Measurements from ENCODE around the gene DUS4L.

Gene DUS4L

GRCh38 chr7:107580716-107581383 lies 17.1 kb downstream of the DUS4L start:
- no peak for DNase-seq (ENCODE audit: low read depth)

DNA sequence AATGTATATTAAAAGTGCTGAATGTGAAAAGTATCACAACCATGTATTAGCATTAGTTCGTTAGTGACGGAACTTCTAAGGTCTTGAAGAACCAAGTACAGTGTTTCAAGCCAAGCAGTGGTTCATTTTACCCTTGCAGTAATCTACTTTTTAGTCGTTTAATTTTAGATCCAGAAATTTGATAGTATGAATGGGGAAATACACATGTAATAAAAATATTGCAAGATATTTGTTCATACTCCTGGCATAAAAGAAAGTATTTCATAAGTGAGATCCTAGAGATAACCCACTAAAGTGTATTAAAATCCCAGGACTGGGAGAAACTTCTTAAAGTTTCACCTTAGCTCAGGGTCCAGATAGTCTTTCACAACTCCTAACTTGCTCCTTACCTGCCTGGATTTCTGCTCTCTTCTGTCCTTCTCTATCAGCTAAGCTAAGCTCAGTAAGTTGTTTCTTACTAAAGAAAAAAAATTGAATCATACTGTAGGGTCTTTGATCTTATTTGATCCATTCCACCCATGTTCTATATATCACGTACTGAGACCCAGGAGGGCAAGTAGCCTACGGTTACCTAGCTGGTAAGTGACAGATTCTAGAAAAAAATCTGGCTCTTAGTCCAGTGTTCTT lies 17.7 kb downstream of the DUS4L start:
- DNase-seq (ENCODE audit: low read depth): no peak

DNA sequence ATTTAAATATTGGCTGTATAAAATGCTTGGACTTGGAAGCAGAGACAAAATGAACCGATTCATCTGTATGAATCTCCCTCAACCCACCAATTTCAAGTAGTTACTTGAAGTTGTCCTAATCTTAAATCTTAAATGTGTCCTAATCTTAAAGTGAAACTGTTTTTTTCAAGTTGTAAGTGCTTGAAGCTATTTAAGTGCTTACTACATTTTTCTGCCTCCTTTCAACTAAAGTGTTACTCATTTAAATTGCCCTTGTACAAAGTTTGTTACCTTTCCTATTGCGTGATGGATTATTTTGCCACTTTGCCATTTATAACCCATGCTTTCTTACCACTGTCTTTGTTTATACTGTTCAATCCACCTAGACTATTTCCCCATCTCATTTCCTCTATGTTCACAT lies 19.1 kb downstream of the DUS4L start:
- DNase-seq (ENCODE audit: low read depth): no peak

- no peak for DNase-seq (ENCODE audit: low read depth)
These were observed 20.9 kb downstream of the DUS4L start for GRCh38 chr7:107584716-107585115.

- no peak for DNase-seq (ENCODE audit: low read depth)
These were observed 24.9 kb downstream of the DUS4L start for GRCh38 chr7:107588529-107589130.

GRCh38 chr7:107591421-107591820 lies 27.6 kb downstream of the DUS4L start:
- no peak for DNase-seq (ENCODE audit: low read depth)

GRCh38 chr7:107592361-107593024 lies 28.7 kb downstream of the DUS4L start:
- no peak for DNase-seq (ENCODE audit: low read depth)

GRCh38 chr7:107593025-107593410 lies 29.2 kb downstream of the DUS4L start:
- no peak for DNase-seq (ENCODE audit: low read depth)

DNA sequence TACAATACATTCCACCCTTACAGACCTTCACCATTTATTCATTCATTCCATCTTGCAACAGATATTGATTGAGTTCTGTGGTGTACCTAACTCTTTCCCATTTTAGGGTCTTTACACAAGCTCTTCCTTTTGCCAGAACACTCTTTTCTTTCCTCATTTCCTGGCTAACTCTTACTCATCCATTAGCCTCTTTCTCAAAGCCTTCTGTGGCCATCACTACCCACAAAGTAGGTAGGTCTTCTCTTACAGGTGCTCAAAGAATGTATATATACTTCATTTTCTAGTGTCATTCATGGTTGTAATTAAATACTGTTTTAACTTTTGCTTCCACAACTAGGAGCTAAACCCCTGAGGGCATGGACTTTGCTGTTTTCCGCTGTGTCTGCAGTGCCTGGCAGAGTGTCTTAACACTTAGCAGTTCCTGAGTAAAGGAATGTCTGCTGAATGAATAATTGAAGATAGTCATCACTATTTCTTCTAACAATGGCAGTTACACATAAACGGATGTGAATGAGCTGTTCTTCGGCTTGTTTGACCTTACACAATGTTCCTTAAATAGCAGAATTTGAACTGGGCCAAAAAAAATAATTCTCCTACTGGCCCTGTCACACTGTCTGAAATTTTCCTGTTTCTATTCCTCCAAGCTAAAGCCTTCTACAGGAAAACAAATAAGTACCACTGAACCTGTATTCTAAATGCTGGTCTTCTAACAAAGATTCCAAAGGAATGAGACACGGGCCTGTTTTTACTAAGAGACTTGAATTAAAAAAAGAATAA lies 31.4 kb downstream of the DUS4L start:
- no peak for DNase-seq (ENCODE audit: low read depth)

DNA sequence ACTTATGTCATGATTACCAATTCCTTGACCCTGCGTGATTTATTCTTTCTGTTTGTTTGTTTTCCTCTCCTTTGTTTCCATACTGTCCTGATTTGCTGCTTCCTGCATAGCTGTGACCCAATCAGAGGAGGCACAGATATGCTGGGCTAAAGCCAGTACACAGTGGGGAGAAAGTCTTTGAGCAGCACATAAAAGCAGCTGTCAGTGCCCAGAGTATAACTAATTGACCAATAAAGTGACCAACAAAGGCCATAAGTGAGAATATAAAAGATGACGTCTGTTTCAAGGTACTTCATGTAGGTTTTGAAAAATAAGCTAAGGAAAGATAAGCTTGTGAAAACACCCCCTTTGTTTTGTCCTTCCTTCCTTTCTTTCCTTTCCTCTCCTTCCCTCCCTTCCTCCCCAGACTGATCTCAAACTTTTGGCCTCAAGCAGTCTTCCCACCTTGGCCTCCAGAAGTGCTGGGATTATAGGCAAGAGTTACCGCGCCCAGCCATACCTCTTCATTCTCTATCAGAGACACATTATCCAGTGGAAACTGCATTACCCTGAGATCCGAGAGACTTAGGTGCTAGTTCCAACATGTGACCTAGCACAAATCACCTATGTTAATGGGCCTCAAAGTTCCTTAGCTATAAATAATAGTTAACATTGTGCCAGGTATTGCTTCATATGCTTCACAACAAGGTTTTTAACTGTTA lies 33.3 kb downstream of the DUS4L start:
- no peak for DNase-seq (ENCODE audit: low read depth)

DNA sequence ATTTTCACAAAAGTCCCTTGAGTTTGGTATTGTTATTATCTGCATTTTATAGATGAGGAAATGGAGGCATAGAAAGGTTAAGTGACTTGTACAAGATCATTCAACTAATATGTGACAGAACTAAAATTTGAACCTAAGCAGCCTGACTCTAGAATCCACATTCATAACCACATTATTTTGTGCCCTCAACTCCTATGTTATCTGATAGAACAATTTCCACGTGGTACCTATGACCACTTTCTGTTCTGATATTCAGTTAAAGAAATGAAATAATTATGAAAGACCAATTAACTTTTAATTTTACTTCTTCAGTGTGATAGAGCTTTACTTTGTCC lies 33.8 kb downstream of the DUS4L start:
- DNase-seq (ENCODE audit: low read depth): no peak

GRCh38 chr7:107597953-107598352 lies 34.2 kb downstream of the DUS4L start:
- no peak for DNase-seq (ENCODE audit: low read depth)

- no peak for DNase-seq (ENCODE audit: low read depth)
These were observed 35.5 kb downstream of the DUS4L start for GRCh38 chr7:107599262-107599661.

- DNase-seq (ENCODE audit: low read depth): no peak
These were observed 37.0 kb downstream of the DUS4L start for GRCh38 chr7:107600816-107601215.

DNA sequence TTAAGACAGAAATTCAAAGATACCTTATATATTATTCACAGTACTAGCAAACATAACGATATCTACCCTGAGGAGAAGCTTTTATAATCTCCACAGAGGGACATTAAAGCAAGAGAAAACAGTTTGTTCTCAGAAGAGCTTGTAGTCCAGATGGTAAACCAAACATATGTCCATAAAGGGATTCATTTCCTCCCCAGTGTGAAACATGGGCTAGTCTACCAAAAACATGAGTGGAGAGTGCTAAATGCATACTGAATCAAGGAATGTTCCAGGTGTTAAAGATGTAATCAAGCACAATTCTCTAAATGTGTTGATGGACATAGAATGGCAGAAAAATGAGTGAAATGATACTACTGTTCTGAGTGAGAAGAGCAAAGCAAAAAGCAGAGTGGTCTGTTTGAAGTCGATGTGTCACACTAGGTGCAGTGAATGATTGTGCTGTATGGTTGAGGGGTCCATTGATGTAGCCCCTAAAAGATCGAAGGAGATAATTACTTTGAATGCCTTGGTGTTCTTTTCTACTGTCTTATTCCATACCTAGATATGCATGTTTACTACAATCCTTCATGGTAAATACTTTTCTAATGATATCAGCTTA lies 41.5 kb downstream of the DUS4L start:
- DNase-seq (ENCODE audit: low read depth): no peak

DNA sequence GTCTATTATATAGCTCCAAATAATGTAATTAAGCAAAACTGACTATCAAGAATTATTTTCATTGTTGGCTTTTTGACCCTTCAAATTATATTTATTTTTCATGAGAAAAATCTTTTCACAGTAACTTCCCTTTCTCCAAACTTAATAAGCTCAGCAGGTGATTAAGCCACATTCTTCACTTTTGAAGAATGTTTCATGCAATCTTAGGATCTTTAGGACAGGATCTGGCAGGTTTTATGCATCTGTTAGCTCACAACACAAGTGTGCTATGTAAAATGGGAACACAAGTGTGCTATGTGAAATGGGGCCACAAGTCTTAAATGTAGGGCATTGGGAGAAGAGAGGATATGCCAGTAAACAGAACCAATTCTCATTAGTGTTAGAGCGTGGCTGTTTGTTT lies 42.5 kb downstream of the DUS4L start:
- DNase-seq (ENCODE audit: low read depth): no peak

- no peak for DNase-seq (ENCODE audit: low read depth)
These were observed 46.1 kb downstream of the DUS4L start for GRCh38 chr7:107609811-107610261.

DNA sequence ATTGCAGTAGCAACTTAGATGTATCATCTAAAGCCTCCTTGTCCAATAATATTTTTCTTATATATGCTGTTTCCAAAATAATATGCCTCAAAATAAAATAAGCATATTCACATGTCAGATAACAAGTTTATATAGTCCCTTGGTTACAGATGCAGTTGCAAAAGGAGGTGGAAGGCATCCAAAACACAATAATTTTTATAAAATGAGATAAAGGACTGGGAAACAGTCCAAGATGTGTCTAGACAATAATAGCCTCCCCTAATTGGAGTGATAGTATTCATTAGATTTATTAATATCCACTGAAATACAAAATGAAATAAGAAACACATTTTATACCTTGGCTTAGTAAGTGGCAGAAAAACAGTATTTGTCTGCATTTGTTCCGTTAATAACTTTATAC lies 46.6 kb downstream of the DUS4L start:
- no peak for DNase-seq (ENCODE audit: low read depth)

DNA sequence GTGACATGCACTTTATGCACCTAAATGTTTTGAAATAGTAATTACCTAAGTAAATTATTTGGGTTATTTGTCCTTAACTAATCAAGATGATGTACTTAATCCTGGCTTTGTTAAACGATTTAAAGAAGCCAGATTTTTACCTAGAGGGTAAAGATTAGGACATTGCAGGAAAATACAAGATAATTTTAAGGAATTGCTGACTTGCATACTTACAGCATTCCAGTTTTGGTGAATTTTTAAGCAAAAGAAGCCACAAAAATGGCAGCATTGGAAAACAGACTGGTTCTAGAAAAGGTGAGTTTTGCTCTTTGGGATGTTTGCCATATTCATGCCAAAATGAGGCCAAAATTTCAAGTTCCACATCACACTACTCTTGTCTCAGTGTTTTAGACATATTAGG lies 49.7 kb downstream of the DUS4L start:
- no peak for DNase-seq (ENCODE audit: low read depth)

GRCh38 chr7:107613948-107614347 lies 50.2 kb downstream of the DUS4L start:
- no peak for DNase-seq (ENCODE audit: low read depth)

DNA sequence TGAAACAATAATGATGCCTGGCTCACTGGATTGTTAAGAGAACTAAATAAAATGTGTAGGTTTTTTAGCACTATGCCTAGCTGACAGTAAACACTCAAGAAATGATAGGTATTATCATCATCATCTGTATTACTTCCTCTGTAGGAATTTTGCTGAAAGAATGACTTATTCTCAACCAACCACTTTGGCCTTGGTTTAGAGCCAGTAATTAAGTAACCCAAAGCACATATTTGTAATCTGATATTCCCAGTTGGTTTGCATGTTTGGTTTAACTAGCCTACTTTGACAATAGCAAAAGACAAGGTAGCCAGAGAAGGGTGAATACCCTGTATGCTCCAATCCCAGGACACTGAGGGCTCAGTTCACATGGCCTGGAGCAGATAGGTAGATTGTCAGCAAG lies 50.7 kb downstream of the DUS4L start:
- no peak for DNase-seq (ENCODE audit: low read depth)
